ENCODE results near the gene CDH8.
A peak's percentile ranks its signal among the peaks of the same experiment; 100 is the strongest.
"Not testable (repeated sequence)": the region's sequence is repeated elsewhere in the genome, so short reads cannot be mapped to it uniquely, and the experiment has no call there.

The CDH8 gene

DNA sequence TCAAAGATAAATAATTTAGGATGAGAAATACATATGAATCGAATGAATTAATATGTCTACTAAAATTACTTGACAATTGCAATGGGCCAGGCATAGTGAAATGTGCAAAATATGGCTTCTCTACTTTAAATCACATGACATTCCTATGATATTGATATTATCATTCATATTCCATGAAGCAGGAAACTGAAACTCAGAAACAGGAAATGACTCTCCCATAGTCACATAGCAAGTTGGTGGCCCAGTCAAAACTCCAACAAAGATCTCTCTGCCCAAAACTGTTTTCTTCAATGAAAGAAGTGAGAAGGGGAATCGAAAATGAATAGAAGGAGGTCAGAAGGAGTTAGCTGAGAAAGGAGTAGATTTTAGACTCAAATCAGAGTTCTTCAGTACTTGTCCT lies 272.2 kb downstream of the CDH8 start:
- DNase-seq, result no peak

DNA sequence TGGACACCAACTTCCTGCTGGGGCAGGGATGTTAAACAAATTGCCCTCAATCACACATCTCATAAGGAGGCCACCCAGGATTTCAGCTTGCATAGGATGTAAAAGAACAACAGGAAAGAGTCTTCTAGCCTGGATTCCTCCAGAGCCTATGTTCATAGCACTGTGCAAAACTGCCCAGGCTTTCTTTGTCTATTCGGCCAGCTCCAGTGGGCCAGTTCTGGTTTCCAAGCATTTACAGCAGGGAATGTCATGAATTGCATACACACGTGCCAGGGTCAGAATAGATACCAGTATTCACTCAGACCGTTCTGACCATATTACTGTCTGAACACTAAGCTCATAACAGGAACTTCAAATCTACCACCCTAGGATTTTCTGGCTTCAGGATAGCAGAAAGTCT lies 273.2 kb downstream of the CDH8 start:
- DNase-seq, result no peak

DNA sequence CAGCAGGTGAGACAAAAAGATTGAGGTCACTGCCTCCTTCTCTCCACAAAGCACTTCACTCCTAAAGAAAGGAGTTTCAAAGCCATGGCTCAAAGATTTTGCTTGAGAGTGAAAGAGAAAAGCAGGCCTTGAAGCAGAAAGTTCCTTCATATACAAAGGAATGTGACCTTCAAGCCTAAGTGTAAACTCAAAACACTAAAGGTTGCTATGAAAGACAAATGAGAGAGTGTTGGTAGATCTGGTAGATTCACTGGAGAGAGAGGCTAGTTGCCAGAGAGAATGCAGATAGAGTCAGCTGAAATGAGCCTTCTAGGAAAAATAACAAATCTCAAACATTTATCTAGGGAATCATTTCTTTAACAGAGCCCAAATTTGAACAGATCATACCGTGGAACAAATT lies 305.2 kb downstream of the CDH8 start:
- DNase-seq, result no peak

DNA sequence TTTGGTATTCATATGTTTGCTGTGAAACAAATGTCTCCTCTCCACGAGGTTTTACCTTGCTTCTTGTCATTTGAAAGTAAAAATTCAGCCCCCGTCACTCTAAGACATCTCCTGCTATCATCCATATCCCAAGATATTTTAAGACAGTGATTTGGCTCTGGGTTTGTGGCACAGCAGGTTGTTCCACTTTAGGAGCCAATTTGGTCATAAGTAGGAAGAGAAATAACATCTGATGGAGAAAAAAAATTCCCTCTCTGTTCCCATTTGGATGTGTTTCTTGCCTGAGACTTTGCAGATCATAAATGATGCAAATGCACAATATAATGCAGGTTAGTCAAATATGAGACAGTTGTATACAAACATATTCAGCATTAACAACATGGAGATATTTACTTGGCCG lies 309.5 kb downstream of the CDH8 start:
- no peak for DNase-seq

DNA sequence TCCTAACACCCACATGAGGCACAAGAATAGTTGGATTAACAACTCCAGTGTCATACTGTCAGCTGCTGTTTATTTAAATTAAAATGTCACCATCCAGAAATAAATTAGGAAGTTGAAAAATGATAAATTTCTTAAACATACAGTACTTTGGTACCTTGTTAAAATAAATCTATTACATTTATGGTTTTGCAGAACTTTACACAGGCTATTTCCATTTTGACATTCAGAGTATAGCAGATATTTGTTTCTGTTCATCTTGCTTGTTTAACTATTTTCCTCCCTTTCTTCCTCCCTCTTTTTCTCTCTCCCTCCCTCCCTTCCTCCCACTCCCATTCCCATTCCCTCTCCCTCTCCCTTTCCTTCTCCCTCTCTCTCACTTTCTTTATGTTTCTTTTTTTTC lies 310.1 kb downstream of the CDH8 start:
- no peak for DNase-seq

DNA sequence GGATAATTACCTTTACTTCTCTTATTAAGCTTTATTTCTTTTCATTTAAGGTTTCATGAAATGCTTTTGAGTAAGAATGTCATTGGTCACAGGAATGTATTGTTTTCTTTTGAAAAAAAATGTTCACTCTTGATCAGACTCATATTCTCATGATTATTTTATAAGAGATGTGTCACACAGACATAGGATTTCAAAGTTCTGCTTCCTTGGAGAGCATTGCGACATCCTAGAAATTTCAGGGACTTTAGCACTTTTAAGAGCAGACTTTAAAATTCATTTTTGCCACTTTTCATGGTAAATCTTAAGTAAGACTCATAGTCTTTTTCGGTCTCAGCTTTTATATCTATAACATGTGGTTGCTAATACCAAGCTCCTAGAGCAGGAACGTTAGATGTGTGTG lies 314.7 kb downstream of the CDH8 start:
- DNase-seq, result peak; percentile 3 to 13

DNA sequence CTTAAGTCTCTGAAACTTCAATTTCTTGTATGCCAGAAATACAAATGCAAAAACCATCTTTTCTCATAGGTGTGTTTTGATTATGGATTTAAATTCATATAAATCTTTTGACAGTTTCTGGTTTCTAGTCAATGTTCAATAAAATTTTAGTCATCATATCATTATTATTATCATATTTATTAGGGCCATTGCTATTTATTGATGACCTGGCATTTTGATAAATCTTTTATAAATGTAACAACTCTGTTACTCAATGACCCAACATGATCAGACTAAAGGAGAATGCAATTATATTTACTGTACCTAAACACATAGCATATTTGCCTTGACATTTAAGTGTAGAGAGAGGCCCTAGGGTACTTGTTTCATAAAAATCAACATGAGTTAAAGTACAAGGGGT lies 320.8 kb downstream of the CDH8 start:
- DNase-seq, result no peak

DNA sequence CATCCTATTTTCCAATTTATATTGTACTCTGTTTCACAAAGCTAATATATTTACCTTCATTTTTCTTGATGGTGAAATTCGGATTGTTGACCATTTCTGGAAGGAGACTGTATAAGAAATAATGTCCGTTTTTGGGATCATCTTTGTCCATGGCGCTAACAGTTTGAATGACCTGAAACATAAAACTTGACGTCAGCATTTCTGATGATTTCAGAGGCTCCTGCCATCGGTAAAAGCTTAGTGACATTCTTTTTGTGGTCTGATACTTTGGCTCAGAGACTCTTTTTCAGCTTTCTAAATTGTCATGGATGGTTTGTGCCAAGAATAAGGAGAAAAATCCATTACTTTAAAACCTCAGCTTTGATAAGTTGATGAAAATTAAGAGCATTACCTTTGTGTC lies 322.5 kb downstream of the CDH8 start:
- DNase-seq, result no peak

DNA sequence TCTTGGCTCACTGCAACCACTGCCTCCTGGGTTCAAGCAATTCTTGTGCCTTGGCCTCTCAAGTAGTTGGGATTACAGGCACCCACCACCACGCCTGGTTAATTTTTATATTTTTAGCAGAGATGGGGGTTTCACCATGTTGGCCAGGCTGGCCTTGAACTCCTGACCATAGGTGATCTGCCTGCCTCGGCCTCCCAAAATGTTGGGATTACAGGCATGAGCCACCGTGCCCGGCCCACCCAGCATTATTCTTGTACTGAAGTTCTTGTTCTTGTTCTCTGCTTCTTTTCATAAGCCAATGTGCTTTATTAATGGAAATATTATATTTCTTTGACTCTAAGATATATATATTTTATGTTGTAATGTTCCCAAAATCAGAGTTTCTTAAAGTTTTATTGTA lies 336.6 kb downstream of the CDH8 start:
- DNase-seq, result not testable (repeated sequence)

DNA sequence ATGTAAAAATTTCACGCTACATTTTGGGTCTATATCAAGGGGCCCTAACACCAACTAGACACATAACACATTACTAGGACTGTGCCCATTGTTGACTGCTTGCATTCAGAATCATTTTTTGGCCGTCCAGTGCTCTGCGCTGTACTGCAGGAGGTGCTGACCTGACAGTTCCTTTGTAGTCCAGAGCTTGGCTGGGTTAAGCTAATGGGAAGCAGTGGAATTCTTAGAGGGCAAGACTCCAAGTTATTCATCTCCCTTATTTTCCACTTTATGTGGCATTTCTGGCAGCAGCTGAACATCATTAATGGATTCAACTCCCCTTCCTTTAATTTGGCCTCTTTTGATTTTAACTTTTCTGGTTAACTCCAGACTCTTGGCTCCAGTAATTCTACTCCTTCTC lies 351.7 kb downstream of the CDH8 start:
- DNase-seq, result no peak

DNA sequence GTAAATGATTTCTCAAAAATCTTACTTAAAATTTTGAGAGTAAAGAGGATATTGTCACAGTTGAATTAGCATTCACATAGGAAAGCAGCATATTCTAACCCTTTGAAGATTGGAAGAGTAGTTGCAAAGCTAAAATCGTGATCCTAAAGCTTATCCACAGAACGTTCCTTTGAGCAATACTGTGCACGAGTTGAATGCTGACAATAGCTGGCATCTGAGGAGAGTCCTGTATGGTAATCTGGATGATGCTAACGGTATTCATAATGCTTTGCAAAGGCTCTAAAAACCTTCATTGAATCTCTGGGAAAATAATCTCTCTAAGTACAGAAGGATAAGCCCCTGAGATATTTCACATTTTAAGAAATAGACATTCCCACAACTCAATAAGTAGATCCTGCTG lies 354.6 kb downstream of the CDH8 start:
- DNase-seq, result no peak

DNA sequence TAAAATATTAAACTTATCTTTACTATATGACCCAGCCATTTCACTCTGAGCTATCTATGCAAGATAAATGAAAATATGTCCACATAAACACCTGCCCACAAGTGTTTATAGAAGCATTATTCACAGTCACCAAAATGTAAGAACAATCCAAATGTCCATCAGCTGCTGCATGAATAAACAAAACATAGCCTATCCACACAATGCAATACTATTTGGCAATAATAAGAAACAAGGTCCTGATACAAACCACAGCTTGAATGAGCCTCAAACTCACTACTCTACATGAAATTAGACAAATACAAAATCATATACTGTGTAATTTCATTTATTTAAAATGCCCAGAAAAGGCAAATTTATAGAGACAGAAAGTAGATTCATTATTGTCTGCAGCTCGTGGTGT lies 355.1 kb downstream of the CDH8 start:
- no peak for DNase-seq

DNA sequence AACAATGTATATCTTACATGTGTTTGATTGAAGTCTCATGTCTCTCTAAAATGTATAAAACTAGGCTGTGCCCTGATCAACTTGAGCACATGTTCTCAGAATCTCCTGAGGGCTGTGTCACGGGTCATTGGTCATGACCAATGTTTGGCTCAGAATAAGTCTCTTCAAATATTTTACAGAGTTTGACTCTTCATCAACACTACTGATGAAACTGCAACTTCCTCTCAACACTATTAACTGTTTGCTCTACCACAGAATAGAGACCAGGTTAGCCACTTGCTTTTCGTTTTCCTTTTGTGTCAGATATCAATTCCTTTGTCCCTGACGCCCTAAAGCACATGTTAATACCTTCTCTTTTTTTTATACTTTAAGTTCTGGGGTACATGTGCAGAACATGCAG lies 358.1 kb downstream of the CDH8 start:
- no peak for DNase-seq

DNA sequence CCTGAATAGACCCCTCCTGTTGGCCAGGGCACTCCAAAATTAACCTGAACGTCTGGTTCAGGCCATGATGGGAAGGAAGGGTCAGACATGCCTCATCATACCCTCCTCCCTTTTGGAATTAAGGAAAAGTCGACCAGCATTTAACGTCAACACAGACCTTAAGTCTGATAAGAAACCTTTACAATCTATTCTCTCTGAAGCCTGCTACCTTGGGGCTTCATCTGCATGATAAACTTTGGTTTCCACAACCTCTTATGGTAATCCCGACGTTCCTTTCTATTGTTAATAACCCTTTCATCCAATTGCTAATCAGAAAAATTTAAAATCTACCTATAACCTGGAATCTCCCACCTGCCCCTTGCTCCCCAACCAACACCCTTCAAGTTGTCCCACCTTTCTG lies 358.5 kb downstream of the CDH8 start:
- DNase-seq, result no peak

DNA sequence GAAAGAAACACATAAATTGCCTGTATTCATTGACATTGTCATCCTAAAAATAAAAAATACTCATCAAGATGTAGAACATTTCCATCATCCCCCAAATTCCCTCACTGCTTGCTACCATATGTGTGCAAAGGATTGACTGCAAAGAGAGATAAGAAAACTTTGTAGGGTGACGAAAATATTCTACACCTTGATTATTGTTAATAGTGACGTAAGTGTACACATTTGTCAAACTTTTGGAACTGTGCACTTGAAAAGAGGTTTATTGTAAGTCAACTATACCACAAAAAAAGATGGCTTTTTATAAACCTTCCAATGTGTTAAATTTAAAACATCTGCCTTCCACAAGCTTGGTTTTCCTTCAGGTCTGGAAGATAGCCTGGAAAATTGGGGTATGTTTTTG lies 359.5 kb downstream of the CDH8 start:
- no peak for DNase-seq

DNA sequence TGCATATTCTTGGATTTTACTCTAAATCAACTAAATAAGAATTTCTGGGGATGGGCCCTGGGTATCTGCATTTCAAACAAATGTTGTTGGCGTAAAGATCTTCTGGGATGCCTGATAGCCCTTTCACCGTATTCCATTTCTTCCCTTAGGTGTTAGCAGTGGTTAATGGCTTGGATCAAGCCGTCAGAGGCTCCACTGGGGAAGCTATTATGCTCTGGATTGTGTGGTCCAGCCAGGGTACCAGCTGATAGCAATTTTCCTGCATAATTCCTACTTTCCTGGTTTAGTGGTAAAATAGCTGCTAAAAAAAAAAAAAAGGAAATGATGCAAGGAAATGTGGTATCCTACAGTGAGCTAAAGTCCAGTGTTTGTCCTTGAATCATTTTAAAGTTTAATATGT lies 365.1 kb downstream of the CDH8 start:
- DNase-seq, result no peak

DNA sequence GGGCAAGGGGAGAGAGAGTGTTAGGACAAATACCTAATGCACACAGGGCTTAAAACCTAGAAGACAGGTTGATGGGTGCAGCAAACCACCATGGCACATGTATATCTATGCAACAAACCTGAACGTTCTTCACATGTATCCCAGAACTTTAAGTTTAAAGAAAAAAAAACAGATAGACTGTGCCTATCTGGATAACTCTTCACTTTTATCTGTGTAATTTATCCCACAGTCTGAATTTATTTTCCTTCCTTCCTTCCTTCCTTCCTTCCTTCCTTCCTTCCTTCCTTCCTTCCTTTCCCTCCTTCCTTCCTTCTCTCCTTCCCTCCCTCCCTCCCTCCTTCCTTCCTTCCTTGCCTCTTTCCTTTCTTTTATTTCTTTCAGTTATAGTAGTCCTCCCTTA lies 370.7 kb downstream of the CDH8 start:
- DNase-seq, result no peak

DNA sequence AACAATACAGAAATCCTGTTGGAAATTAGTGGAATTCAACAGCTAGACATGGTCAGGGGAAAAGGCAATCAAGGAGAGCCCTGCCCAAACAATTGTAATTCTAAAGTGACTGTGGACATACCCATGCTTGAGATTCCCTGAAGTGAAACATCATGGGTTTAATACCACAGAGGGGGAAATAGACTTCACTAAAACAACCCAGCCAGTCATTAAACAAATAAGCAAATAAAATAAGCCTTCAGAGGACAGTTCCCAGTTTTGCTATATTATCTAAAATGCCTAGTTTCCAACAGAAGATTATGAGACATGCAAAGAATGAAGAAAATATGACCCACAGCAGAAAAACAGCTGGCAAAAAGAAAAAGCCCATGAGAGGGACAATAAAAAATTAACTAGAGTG lies 376.3 kb downstream of the CDH8 start:
- no peak for DNase-seq

DNA sequence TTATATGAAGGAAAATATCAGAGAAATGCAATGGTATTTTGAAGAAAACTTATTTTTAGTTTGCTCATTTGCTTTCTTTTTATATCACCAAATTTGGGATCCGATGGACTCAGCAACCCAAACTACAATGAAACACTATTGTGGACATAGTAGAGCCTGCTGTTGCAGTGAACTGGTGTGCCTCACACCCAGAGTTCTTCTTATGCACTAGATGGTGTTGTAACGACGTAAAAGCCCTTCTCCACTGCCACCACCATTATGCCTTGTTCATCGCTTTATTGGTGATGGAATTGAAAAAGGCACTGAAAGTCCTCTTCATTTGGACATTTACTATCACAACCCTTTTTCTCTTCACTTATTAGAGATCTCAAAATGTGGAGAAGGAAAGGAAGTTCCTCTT lies 381.3 kb downstream of the CDH8 start:
- no peak for DNase-seq

DNA sequence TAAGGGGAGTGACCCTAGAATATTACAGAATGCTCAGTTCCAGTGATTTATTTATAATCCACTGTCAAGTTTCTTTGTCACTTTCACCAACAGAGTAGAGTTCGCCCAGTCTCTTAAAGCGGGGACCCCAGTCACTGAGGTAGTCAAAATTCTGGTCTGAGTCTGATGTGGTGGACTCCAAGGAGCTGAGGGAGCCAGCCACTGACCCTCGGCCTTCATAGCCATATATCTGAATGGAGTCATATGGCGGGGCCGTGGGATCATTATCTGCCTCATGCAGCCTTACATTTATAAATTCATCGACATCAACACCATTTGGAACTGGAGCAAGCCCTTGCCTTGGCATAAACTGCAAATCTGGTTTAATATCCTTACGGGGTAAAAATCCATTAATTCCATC lies 382.7 kb downstream of the CDH8 start:
- DNase-seq, result no peak

DNA sequence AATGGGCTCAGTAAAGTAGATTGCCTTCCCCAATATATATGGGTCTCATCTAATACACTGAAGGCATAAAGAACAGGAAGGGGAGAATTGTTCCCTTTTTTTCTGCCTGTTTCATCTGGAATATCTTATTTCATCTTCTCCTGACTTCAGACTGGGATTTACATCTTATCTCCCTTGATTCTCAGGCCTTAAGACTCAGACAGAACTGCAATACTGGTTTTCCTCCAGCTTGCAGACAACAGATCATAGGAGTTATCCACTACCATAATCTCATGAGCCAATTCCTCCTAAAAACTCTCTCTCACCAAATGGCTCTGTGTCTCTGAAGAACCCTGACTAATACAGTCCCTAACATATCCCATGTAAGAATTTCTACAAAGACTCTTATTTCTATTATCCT lies 390.7 kb downstream of the CDH8 start:
- DNase-seq, result no peak

DNA sequence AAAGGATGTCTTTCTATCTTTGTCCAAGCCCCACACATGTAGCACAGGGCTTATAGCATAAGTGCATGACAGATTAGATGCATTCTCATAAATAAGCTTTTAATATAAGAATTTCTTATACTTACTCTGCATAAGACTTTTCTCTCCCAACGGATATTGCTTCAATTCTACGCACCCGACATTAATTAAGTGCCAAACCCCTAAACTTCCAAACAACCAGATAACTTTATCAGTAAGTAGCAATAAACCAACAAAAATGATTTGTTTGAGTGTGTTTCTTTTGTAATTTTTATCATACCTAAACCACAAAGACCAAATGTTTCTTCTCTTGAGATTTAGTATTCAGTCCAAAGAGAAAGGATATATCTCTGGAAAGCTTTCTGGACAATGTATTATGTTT lies 391.5 kb downstream of the CDH8 start:
- DNase-seq, result no peak

DNA sequence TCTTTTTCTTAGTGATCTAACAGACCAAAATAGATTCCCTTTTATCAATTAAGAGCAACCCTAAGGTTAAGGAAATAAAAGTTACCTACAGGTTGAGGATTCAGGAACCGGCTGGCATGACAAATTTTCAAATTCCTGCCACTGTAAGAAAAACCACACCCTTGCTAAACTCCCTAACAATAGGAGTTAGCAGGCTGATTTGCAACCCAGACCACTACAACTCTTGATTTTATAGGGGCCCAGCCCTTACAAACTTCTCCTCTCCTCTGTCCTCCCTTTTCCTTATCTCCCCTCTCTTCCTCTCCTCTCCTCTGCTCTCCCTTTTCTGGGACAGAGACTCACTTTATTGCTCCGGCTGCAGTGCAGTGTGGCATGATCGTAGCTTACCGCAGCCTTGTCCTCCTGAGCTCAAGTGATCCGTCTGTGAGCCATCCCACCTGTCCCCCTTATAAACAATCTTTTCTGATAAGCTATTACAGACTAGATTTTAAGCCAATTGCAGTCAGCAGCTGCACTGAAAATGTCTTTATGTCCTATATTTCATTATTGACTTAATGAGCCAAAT lies 418.9 kb downstream of the CDH8 start:
- DNase-seq, result no peak

DNA sequence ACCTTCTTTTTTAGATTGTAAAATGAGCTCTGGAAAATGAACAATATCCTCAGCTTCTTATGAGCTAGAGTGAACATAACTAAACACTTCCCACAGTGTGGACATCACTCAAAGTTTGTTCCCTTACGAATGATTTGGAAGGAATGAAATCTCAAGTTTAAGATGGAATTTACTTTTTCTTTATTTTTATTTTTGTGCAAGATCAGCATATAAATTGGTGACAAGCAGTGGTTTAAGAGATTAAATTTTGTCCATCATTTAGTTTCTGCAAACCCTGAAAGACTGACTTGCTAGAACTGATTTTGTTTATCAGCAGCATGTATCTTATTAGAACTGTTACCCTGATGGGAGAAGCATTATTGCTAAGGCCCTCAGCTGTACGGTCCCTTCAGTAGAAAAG lies 420.1 kb downstream of the CDH8 start:
- no peak for DNase-seq

DNA sequence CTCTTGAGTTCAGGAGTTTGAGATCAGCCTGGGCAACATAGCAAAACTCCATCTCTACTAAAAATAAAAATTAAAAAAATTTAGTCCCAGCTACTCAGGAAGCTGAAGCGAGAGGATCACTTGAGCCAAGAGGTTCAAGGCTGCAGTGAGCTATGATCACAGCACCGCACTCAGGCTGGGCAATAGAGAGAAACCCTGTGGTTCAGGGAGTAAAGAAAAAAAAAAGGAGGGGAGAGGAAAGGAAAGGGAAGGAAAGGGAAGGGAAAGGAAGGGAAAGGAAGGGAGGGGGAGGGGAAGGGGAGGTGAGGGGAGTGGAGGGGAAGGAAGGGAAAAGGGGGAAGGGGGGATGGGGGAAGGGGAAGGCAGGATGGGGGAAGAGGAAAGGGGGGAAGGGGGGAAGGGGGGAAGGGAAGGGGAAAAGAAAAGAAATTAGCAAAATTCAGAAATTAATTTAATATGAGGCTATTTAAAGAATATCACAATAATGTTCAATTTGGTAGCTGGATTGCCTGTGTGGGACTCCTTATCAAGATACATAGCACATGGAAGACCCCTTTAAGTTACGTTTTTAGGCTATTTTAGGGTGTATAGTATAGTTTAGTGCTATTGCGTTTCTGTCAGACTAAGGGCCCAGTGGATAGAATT lies 424.3 kb downstream of the CDH8 start:
- DNase-seq, result no peak

DNA sequence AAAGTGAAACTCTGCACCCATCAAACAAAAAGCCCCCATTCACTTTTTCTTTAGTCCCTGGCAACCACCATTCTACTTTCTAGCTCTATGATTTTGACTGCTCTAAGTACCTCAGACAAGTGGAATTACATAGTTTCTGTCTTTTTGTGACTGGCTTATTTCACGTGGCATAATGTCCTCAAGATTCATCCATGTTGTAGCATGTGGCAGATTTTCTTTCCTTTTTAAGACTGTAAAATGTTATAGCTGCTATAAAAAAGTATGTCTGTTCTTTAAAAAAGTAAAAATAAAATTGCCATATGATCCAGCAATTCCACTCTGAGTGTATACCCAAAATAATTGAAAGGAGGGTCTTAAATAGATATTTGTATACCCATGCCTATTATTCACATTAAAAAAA lies 429.7 kb downstream of the CDH8 start:
- no peak for DNase-seq
